ENCODE measurements around the gene ALOX12. TPM values are rescaled to one million over a fixed set of nuclear protein-coding genes. Genes with fewer than 3 reads are reported as not detected.

The ALOX12 gene
- total and polyA plus RNA-seq, 8 donors = 0.92 to 3.4 TPM; not detected in 6

DNA sequence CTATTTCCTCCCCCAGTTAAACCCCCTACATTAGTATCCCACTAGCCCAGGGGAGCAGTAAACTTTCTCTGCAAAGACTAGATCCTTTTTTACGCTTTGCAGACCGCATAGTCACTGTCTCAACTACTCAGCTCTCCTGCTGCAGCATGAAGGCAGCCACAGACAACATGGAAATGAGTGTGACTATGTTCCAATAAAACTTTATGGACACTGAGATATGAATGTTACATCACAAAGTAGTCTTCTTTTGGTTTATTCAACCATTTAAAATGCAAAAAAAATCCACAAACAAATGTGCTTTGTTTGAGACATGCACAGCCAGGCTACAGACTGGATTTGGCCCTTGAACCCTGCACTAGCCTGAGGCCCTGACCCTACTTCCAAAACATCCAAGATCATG, 14.7 kb downstream of the ALOX12 start:
- DNase-seq = no peak
- Histone ChIP-seq H3K4me3 (peak overlapping the region in 3 of 4 donors; percentile 79 to 92 (median 83)), H3K36me3 (peaks cover 7 to 42% (median 34%) of the 10 kb centered on the region in 4 donors), H3K27me3 (no peaks in the 10 kb centered on the region), H3K4me1 (peaks cover 30 to 69% (median 54%) of the 10 kb centered on the region in 4 donors), H3K9me3 (no peaks in the 10 kb centered on the region), H3K27ac (no peak overlapping the region)
- intact Hi-C loops (cut with DNase I; ENCODE audit: low total_unique reads) = no loop called here
- TF ChIP-seq POLR2AphosphoS5 (IDR thresholded peaks at IDR 0.05) (no peak), POLR2A (IDR thresholded peaks at IDR 0.05) (no peak), EP300 (IDR thresholded peaks at IDR 0.05) (no peak)
- TF ChIP-seq, protein P1, sequence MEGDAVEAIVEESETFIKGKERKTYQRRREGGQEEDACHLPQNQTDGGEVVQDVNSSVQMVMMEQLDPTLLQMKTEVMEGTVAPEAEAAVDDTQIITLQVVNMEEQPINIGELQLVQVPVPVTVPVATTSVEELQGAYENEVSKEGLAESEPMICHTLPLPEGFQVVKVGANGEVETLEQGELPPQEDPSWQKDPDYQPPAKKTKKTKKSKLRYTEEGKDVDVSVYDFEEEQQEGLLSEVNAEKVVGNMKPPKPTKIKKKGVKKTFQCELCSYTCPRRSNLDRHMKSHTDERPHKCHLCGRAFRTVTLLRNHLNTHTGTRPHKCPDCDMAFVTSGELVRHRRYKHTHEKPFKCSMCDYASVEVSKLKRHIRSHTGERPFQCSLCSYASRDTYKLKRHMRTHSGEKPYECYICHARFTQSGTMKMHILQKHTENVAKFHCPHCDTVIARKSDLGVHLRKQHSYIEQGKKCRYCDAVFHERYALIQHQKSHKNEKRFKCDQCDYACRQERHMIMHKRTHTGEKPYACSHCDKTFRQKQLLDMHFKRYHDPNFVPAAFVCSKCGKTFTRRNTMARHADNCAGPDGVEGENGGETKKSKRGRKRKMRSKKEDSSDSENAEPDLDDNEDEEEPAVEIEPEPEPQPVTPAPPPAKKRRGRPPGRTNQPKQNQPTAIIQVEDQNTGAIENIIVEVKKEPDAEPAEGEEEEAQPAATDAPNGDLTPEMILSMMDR (IDR thresholded peaks at IDR 0.05) = no peak
- 89 to 97% (median 94%) methylated on average over 2 of the region's 2 CpGs for WGBS, 5 donors

DNA sequence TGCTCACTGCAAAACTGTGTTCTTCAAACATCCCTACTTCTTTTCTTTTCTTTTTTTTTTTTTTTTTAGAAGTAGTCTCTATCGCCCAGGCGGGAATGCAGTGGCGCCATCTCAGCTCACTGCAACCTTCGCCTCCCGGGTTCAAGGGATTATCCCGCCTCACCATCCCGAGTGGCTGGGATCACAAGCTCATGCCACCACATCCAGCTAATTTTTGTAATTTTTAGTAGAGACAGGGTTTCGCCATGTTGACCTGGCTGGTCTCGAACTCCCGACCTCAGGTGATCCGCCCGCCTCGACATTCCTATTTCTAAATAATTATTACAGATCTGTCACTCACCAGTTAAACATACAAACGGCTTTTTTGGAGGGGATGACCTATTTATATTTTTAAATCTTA, 15.6 kb downstream of the ALOX12 start:
- H3K27me3 ChIP-seq = no peaks in the 10 kb centered on the region
- peak overlapping the region in 4 of 5 donors; percentile 97 to 99 (median 98) for H3K27ac ChIP-seq
- 22 to 47% (median 38%) methylated on average over 14 of the region's 14 CpGs for WGBS, 5 donors
- H3K4me1 ChIP-seq = peaks cover 31 to 78% (median 60%) of the 10 kb centered on the region in 4 donors
- no peaks in the 10 kb centered on the region for H3K9me3 ChIP-seq
- intact Hi-C loops (cut with DNase I; ENCODE audit: low total_unique reads) = no loop called here
- peak overlapping the region; percentile 79 to 95 (median 88) for H3K4me3 ChIP-seq
- no peak for DNase-seq
- H3K36me3 ChIP-seq = peaks cover 5 to 39% (median 33%) of the 10 kb centered on the region in 4 donors
- TF ChIP-seq, protein P1 (IDR thresholded peaks at IDR 0.05) = no peak
- no peak for TF ChIP-seq EP300 (IDR thresholded peaks at IDR 0.05)
- TF ChIP-seq POLR2A (IDR thresholded peaks at IDR 0.05) = no peak
- TF ChIP-seq POLR2AphosphoS5 (IDR thresholded peaks at IDR 0.05) = no peak

DNA sequence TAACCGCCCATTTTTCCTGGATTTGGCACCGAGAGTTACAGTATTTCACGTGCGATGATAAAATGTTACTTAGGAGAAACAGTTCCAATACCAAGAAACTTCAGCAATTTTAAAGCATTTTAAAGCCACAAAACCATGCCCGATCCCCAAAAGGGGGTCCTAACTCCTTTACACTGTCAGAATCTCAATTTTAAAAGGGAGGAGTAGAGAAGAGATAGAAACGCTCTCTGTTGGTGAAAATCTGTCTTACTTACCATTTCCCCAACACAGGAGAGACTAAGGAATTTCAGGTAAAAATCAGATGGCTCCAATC, 16.0 kb downstream of the ALOX12 start:
- 0 to 1% (median 1%) methylated on average over 6 of the region's 6 CpGs for WGBS, 5 donors
- Histone ChIP-seq H3K4me1 (peaks cover 36 to 83% (median 62%) of the 10 kb centered on the region in 4 donors), H3K9me3 (no peaks in the 10 kb centered on the region), H3K27me3 (no peaks in the 10 kb centered on the region), H3K36me3 (peaks cover 1 to 39% (median 33%) of the 10 kb centered on the region in 4 donors), H3K4me3 (peak overlapping the region; percentile 79 to 95 (median 88)), H3K27ac (peak overlapping the region; percentile 97 to 99 (median 98))
- DNase-seq = no peak
- intact Hi-C loops (cut with DNase I; ENCODE audit: low total_unique reads) = no loop called here
- TF ChIP-seq POLR2AphosphoS5 (IDR thresholded peaks at IDR 0.05) (no peak), POLR2A (IDR thresholded peaks at IDR 0.05) (no peak), EP300 (IDR thresholded peaks at IDR 0.05) (no peak)
- TF ChIP-seq, protein P1 (IDR thresholded peaks at IDR 0.05) = no peak

DNA sequence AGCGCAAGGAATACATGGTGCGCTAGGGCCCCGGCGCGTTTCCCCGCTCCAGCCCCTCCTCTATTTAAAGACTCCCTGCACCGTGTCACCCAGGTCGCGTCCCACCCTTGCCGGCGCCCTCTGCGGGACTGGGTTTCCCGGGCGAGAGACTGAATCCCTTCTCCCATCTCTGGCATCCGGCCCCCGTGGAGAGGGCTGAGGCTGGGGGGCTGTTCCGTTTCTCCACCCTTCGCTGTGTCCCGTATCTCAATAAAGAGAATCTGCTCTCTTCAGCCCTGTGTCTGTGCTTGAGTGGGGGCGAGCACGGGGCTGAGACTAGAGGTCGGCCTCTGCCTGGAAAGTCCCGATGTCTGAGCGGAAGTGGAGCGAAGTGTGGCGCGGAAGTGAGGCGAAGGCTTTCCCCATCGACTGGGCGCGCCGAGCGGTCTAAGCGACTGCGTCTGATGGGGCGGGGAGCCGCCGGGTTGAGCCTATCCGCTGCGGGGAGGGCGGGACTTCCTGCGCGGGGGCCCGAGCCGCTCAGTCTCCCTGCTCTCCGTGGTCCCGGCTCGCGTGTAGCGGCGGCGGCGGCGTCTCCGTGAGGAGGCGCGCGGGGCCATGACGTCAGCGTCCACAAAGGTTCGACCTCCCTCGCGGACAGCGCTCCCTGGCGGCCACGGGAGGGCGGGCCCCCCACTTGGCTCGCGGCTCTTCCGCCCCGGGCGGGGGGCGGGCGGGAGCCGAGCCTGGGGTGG, 18.6 kb downstream of the ALOX12 start:
- 0 to 1% (median 1%) methylated on average over 37 to 75 of the region's 75 CpGs for WGBS, 5 donors
- DNase-seq = peak; percentile 99
- Histone ChIP-seq H3K4me3 (peak overlapping the region; percentile 79 to 95 (median 88)), H3K27ac (peak overlapping the region; percentile 97 to 99 (median 98)), H3K27me3 (no peaks in the 10 kb centered on the region), H3K36me3 (peaks cover 4 to 23% (median 20%) of the 10 kb centered on the region in 4 donors), H3K9me3 (no peaks in the 10 kb centered on the region), H3K4me1 (peaks cover 48 to 84% (median 67%) of the 10 kb centered on the region in 4 donors)
- intact Hi-C loops (cut with DNase I; ENCODE audit: low total_unique reads) = no loop called here
- TF ChIP-seq POLR2A (IDR thresholded peaks at IDR 0.05) (peak in 2 of 4 donors; percentile 26 to 75), POLR2AphosphoS5 (IDR thresholded peaks at IDR 0.05) (peak; percentile 88 to 99 (median 97)), EP300 (IDR thresholded peaks at IDR 0.05) (no peak)
- TF ChIP-seq, protein P1 (IDR thresholded peaks at IDR 0.05) = peak in 5 of 7 experiments; percentile 46 to 97 (median 82)

All from stomach (tissue), 9 donors.